ENCODE results near the gene ESPL1. TPM values are rescaled to one million over a fixed set of nuclear protein-coding genes. Genes with fewer than 3 reads are reported as not detected.

ESPL1 gene
- total RNA-seq, 1 donor from 2014 or later, result 0.35 TPM

- H3K36me3 ChIP-seq, result no peaks in the 10 kb centered on the region
- DNase-seq (peak; percentile 92), ATAC-seq (peak; percentile 67)
- no peaks in the 10 kb centered on the region for H3K9me3 ChIP-seq
- H3K4me3 ChIP-seq, result peak overlapping the region; percentile 79
- H3K27ac ChIP-seq, result peak overlapping the region; percentile 99
- no peaks in the 10 kb centered on the region for H3K27me3 ChIP-seq
- H3K4me1 ChIP-seq, result peaks cover 61% of the 10 kb centered on the region
- intact Hi-C loops (cut with DNase I), result no loop called here
- TF ChIP-seq CTCF (IDR thresholded peaks at IDR 0.05), result no peak
Measured at GRCh38 chr12:53221203-53222080, 46.7 kb upstream of the ESPL1 start.

- Histone ChIP-seq H3K9me3 (no peaks in the 10 kb centered on the region), H3K4me3 (peak overlapping the region; percentile 79), H3K27me3 (no peaks in the 10 kb centered on the region), H3K27ac (peak overlapping the region; percentile 99), H3K4me1 (peaks cover 53% of the 10 kb centered on the region), H3K36me3 (no peaks in the 10 kb centered on the region)
- DNase-seq, result no peak
- intact Hi-C loops (cut with DNase I), result no loop called here
- no peak for ATAC-seq
- TF ChIP-seq CTCF (IDR thresholded peaks at IDR 0.05), result no peak
Measured at GRCh38 chr12:53222170-53222721, 45.9 kb upstream of the ESPL1 start.

GRCh38 chr12:53222806-53223261, 45.3 kb upstream of the ESPL1 start:
- intact Hi-C loops (cut with DNase I), result no loop called here
- DNase-seq (no peak), ATAC-seq (no peak)
- Histone ChIP-seq H3K4me3 (no peak overlapping the region), H3K9me3 (no peaks in the 10 kb centered on the region), H3K27ac (peak overlapping the region; percentile 45), H3K36me3 (no peaks in the 10 kb centered on the region), H3K4me1 (peaks cover 47% of the 10 kb centered on the region), H3K27me3 (no peaks in the 10 kb centered on the region)
- TF ChIP-seq CTCF (IDR thresholded peaks at IDR 0.05), result no peak

GRCh38 chr12:53223389-53224060, 44.6 kb upstream of the ESPL1 start:
- ATAC-seq (no peak), DNase-seq (no peak)
- H3K27me3 ChIP-seq, result no peaks in the 10 kb centered on the region
- H3K4me1 ChIP-seq, result peaks cover 40% of the 10 kb centered on the region
- TF ChIP-seq CTCF (IDR thresholded peaks at IDR 0.05), result no peak
- H3K36me3 ChIP-seq, result no peaks in the 10 kb centered on the region
- no peak overlapping the region for H3K4me3 ChIP-seq
- H3K27ac ChIP-seq, result peak overlapping the region; percentile 45
- intact Hi-C loops (cut with DNase I), result no loop called here
- H3K9me3 ChIP-seq, result no peaks in the 10 kb centered on the region

- no peaks in the 10 kb centered on the region for H3K9me3 ChIP-seq
- H3K36me3 ChIP-seq, result no peaks in the 10 kb centered on the region
- peak overlapping the region; percentile 45 for H3K27ac ChIP-seq
- H3K27me3 ChIP-seq, result no peaks in the 10 kb centered on the region
- TF ChIP-seq CTCF (IDR thresholded peaks at IDR 0.05), result peak; percentile 14
- DNase-seq, result no peak
- H3K4me3 ChIP-seq, result no peak overlapping the region
- intact Hi-C loops (cut with DNase I), result no loop called here
- ATAC-seq, result no peak
- H3K4me1 ChIP-seq, result peaks cover 38% of the 10 kb centered on the region
Measured at GRCh38 chr12:53224061-53224896, 43.8 kb upstream of the ESPL1 start.

Data from upper lobe of right lung (tissue), 1 donor.